ENCODE results near the gene WNT6. TPM values are rescaled to one million over a fixed set of nuclear protein-coding genes. Genes with fewer than 3 reads are reported as not detected.

The WNT6 gene
- total RNA-seq, 1 experiment from 2014 or later, result 7.8 TPM

- H3K9me2 ChIP-seq (replicated peaks; ENCODE audit: insufficient read depth, low read length), result no peaks in the 10 kb centered on the region
Observed at GRCh38 chr2:218851286-218851685, 8.3 kb upstream of the WNT6 start.

GRCh38 chr2:218852911-218853667 is 6.5 kb upstream of the WNT6 start:
- H3K9me3 ChIP-seq (ENCODE audit: low read length), result no peaks in the 10 kb centered on the region
- H3K4me2 ChIP-seq (ENCODE audit: low read depth, low read length, poor library complexity, severe bottlenecking), result no peak overlapping the region
- no peaks in the 10 kb centered on the region for H3K79me2 ChIP-seq (ENCODE audit: low read length)
- no peaks in the 10 kb centered on the region for H4K20me1 ChIP-seq (ENCODE audit: insufficient read depth, low read depth, low read length)
- H3K27me3 ChIP-seq (ENCODE audit: low read length), result no peaks in the 10 kb centered on the region
- H3K4me3 ChIP-seq (ENCODE audit: low read length), result no peak overlapping the region
- H3K9me2 ChIP-seq (replicated peaks; ENCODE audit: insufficient read depth, low read length), result no peaks in the 10 kb centered on the region
- H2AFZ ChIP-seq (ENCODE audit: low read length), result no peak overlapping the region
- no peak overlapping the region for H3K27ac ChIP-seq (ENCODE audit: low read length)
- DNase-seq, result peak; percentile 86
- H3K9ac ChIP-seq (ENCODE audit: low read length), result no peak overlapping the region
- no peaks in the 10 kb centered on the region for H3K4me1 ChIP-seq (ENCODE audit: low read length)
- H3K36me3 ChIP-seq (ENCODE audit: insufficient read depth, low read length), result no peaks in the 10 kb centered on the region

More at GRCh38 chr2:218851286-218851685, 8.3 kb upstream of the WNT6 start:
- Histone ChIP-seq H4K20me1 (ENCODE audit: insufficient read depth, low read depth, low read length) (no peaks in the 10 kb centered on the region), H3K4me1 (ENCODE audit: low read length) (peaks cover 4% of the 10 kb centered on the region; the same call in 1 of the 2 replicates), H3K27ac (ENCODE audit: low read length) (no peak overlapping the region), H2AFZ (ENCODE audit: low read length) (no peak overlapping the region), H3K4me3 (ENCODE audit: low read length) (no peak overlapping the region), H3K9me3 (ENCODE audit: low read length) (no peaks in the 10 kb centered on the region), H3K79me2 (ENCODE audit: low read length) (no peaks in the 10 kb centered on the region), H3K9ac (ENCODE audit: low read length) (no peak overlapping the region), H3K27me3 (ENCODE audit: low read length) (no peaks in the 10 kb centered on the region), H3K36me3 (ENCODE audit: insufficient read depth, low read length) (no peaks in the 10 kb centered on the region), H3K4me2 (ENCODE audit: low read depth, low read length, poor library complexity, severe bottlenecking) (no peak overlapping the region)
- DNase-seq, result no peak

DNA sequence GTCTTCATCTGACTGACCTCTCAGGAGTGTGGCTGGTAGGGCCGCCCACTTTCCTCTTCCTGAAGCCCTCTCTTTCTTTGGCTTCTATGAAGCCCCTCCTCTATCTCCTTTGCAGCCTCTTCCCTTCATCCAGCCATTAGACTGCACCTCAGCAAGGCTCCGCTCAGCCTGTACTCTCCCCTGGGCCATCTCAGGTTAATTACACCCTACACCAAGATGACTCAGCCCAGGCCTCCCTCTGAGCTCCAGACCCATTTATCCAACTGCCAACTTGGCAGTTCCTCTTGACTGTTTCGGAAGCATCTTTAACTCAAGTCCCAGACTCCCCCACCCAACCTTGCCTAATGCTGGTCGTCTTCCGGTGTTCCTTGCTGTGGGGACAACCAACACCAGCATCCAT is 5.8 kb upstream of the WNT6 start:
- Histone ChIP-seq H3K4me1 (ENCODE audit: low read length) (no peaks in the 10 kb centered on the region), H3K36me3 (ENCODE audit: insufficient read depth, low read length) (no peaks in the 10 kb centered on the region), H3K27ac (ENCODE audit: low read length) (no peak overlapping the region), H3K79me2 (ENCODE audit: low read length) (no peaks in the 10 kb centered on the region), H2AFZ (ENCODE audit: low read length) (no peak overlapping the region), H3K9ac (ENCODE audit: low read length) (no peak overlapping the region), H3K27me3 (ENCODE audit: low read length) (no peaks in the 10 kb centered on the region), H3K9me2 (replicated peaks; ENCODE audit: insufficient read depth, low read length) (no peaks in the 10 kb centered on the region), H4K20me1 (ENCODE audit: insufficient read depth, low read depth, low read length) (no peaks in the 10 kb centered on the region), H3K4me2 (ENCODE audit: low read depth, low read length, poor library complexity, severe bottlenecking) (no peak overlapping the region), H3K4me3 (ENCODE audit: low read length) (no peak overlapping the region), H3K9me3 (ENCODE audit: low read length) (no peaks in the 10 kb centered on the region)
- no peak for DNase-seq

DNA sequence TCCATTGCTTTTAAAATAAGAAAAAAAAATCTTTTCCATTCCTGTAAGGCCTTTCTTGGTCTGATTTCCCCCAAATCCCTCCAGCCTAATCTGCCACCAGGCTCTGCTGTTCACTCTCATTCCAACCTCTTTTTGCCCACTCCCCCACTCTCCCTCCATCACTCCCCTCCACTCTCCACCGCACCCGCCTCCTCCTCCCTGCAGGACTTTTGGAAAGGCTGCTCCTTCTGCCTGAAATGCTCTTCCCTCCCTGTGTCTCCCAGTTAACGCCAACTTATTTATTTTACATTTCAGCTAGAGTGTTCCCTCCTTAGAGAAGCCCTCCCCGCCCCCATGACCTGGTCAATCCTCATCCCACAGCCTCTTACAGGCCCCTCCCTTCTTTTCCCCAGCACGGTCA is 4.7 kb upstream of the WNT6 start:
- no peaks in the 10 kb centered on the region for H3K27me3 ChIP-seq (ENCODE audit: low read length)

DNA sequence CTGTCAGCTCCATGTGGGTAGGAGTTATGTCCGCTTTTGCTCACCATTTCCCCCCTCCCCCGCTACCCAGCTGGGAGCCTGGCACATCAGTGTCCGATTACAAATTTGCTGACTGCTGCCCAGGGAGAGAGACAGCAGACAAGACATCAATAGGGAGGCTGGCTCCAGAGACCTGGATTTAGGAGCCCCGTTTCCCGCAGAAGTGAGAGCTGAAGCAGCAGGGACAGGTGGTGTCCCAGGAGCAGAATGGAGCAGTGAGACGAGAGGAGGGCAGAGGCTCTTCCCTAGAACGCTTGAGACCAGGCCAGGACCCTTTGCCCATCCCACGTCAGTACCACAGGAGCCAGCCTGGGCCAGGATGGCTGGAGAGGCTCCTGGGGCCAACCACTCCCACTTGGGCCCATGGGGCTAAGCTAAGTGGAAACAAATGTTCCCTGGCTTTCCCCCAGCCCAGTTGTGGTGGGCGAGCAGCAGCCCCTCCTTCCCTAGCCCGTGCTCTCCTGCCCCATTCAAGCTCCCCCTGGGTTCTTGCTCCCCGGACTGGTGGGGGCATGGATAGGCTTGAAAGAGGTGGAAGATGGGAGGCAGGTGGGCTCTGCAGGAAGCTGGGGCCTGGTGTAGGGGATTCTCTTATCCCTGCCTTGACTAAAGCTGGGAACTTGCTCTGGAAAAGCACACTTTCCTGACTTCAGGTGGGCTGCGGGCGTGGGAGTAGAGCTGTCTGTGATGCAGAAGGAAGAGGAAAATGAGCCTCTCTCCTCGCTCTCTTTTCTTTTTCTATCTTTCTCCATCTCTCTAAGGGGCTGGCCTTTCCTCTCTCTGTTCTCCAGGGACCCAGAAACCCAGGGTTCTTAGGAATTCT is 4.1 kb upstream of the WNT6 start:
- Histone ChIP-seq H3K27ac (ENCODE audit: low read length) (no peak overlapping the region), H3K4me2 (ENCODE audit: low read depth, low read length, poor library complexity, severe bottlenecking) (no peak overlapping the region), H3K9me2 (replicated peaks; ENCODE audit: insufficient read depth, low read length) (no peaks in the 10 kb centered on the region), H3K9ac (ENCODE audit: low read length) (no peak overlapping the region), H3K4me3 (ENCODE audit: low read length) (no peak overlapping the region), H3K36me3 (ENCODE audit: insufficient read depth, low read length) (no peaks in the 10 kb centered on the region), H4K20me1 (ENCODE audit: insufficient read depth, low read depth, low read length) (no peaks in the 10 kb centered on the region), H3K9me3 (ENCODE audit: low read length) (no peaks in the 10 kb centered on the region), H3K27me3 (ENCODE audit: low read length) (no peaks in the 10 kb centered on the region), H3K79me2 (ENCODE audit: low read length) (no peaks in the 10 kb centered on the region), H2AFZ (ENCODE audit: low read length) (no peak overlapping the region), H3K4me1 (ENCODE audit: low read length) (no peaks in the 10 kb centered on the region)
- no peak for DNase-seq

More for the DNA sequence above, 4.7 kb upstream of the WNT6 start:
- H3K9ac ChIP-seq (ENCODE audit: low read length), result no peak overlapping the region
- H3K79me2 ChIP-seq (ENCODE audit: low read length), result no peaks in the 10 kb centered on the region
- H4K20me1 ChIP-seq (ENCODE audit: insufficient read depth, low read depth, low read length), result no peaks in the 10 kb centered on the region
- H3K4me3 ChIP-seq (ENCODE audit: low read length), result no peak overlapping the region
- H3K36me3 ChIP-seq (ENCODE audit: insufficient read depth, low read length), result no peaks in the 10 kb centered on the region
- no peak overlapping the region for H3K27ac ChIP-seq (ENCODE audit: low read length)
- H3K4me2 ChIP-seq (ENCODE audit: low read depth, low read length, poor library complexity, severe bottlenecking), result no peak overlapping the region
- no peak overlapping the region for H2AFZ ChIP-seq (ENCODE audit: low read length)
- DNase-seq, result no peak
- H3K9me3 ChIP-seq (ENCODE audit: low read length), result no peaks in the 10 kb centered on the region
- H3K9me2 ChIP-seq (replicated peaks; ENCODE audit: insufficient read depth, low read length), result no peaks in the 10 kb centered on the region
- no peaks in the 10 kb centered on the region for H3K4me1 ChIP-seq (ENCODE audit: low read length)

DNA sequence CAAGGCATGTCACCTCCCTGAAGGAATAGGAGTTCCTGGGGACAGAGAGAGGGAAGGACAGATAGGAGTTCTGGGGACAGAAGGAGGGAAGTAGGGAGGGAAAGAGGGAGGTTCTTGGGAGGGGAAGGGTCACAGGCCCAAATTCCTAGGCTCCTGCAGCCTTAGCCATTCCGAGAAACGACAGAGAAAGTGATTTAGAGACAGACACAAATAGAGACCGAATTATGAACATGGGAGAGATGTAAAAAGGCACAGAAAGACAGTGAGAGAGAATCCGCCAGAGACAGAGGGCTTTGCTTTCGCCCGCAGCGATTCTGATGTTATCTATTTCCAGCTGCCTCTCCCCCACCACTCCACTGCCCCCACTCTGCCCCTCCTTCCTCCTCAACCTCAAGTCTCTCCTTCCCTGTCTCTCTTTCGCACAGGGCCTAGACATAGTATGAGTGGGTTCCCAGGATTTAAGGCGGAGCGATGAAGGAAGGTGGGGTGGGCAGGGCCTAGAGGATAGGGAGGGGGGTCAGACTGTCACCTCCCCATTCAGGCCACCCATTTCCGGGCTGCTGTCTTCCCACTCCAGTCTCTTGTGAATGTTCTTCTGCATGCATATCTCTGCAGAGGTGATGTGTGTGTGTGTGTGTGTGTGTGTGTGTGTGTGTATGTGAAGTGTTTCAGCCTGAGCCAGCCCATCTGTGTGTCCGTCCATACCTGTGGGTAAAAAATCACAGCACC is 3.3 kb upstream of the WNT6 start:
- DNase-seq, result no peak
- Histone ChIP-seq H4K20me1 (ENCODE audit: insufficient read depth, low read depth, low read length) (no peaks in the 10 kb centered on the region), H3K4me2 (ENCODE audit: low read depth, low read length, poor library complexity, severe bottlenecking) (no peak overlapping the region), H3K36me3 (ENCODE audit: insufficient read depth, low read length) (no peaks in the 10 kb centered on the region), H3K9me2 (replicated peaks; ENCODE audit: insufficient read depth, low read length) (no peaks in the 10 kb centered on the region), H3K4me3 (ENCODE audit: low read length) (no peak overlapping the region), H3K79me2 (ENCODE audit: low read length) (no peaks in the 10 kb centered on the region), H3K9me3 (ENCODE audit: low read length) (no peaks in the 10 kb centered on the region), H3K4me1 (ENCODE audit: low read length) (no peaks in the 10 kb centered on the region), H3K9ac (ENCODE audit: low read length) (no peak overlapping the region), H2AFZ (ENCODE audit: low read length) (no peak overlapping the region), H3K27me3 (ENCODE audit: low read length) (no peaks in the 10 kb centered on the region), H3K27ac (ENCODE audit: low read length) (no peak overlapping the region)

GRCh38 chr2:218856896-218857243 is 2.7 kb upstream of the WNT6 start:
- no peaks in the 10 kb centered on the region for H3K27me3 ChIP-seq (ENCODE audit: low read length)
- H3K4me3 ChIP-seq (ENCODE audit: low read length), result no peak overlapping the region
- H3K4me1 ChIP-seq (ENCODE audit: low read length), result no peaks in the 10 kb centered on the region
- H3K36me3 ChIP-seq (ENCODE audit: insufficient read depth, low read length), result no peaks in the 10 kb centered on the region
- no peak overlapping the region for H3K27ac ChIP-seq (ENCODE audit: low read length)
- no peaks in the 10 kb centered on the region for H3K9me2 ChIP-seq (replicated peaks; ENCODE audit: insufficient read depth, low read length)
- H3K9me3 ChIP-seq (ENCODE audit: low read length), result no peaks in the 10 kb centered on the region
- H3K4me2 ChIP-seq (ENCODE audit: low read depth, low read length, poor library complexity, severe bottlenecking), result no peak overlapping the region
- no peaks in the 10 kb centered on the region for H4K20me1 ChIP-seq (ENCODE audit: insufficient read depth, low read depth, low read length)
- no peak overlapping the region for H3K9ac ChIP-seq (ENCODE audit: low read length)
- no peak overlapping the region for H2AFZ ChIP-seq (ENCODE audit: low read length)
- no peaks in the 10 kb centered on the region for H3K79me2 ChIP-seq (ENCODE audit: low read length)
- no peak for DNase-seq
